Adrenal gland (tissue), 12 donors: ENCODE data around the gene KHDRBS2. TPM values are rescaled to one million over a fixed set of nuclear protein-coding genes. Genes with fewer than 3 reads are reported as not detected.

Experiments used
- DNase-seq, 7 donors: peaks; one replicate each; pipeline ENCODE4 v3.0.0-alpha.2; 2019 to 2020
- H3K27ac ChIP-seq, 5 donors: fragments of 200-600 bp; sonication (generic) in 4 of 5; 1 replicate in 3 of 5; 2 replicates in 2 of 5; pipeline versions ENCODE4 v1.5.1 to v1.8.0; 2016 to 2020; ENCODE audit warnings: mild to moderate bottlenecking in 1 of 5
- H3K27me3 ChIP-seq: fragments of 200-600 bp; 2 replicates; pipeline ENCODE4 v1.8.0; 2021
- H3K36me3 ChIP-seq, 2 donors: fragments of 200-600 bp; replicated peaks in 1 of 2; 1 replicate in 1 of 2; 2 replicates in 1 of 2; pipeline versions ENCODE4 v1.5.1 to v1.8.0; 2018 to 2022
- H3K4me1 ChIP-seq, 2 donors: fragments of 200-600 bp; replicated peaks in 1 of 2; 1 replicate in 1 of 2; 2 replicates in 1 of 2; pipeline versions ENCODE4 v1.5.1 to v1.8.0; 2018 to 2021
- H3K4me3 ChIP-seq, 4 donors: fragments of 200-600 bp; sonication (generic) in 3 of 4; one replicate each; pipeline ENCODE4 v1.5.1; 2016 to 2018
- H3K9me3 ChIP-seq, 3 donors: fragments of 200-600 bp; sonication (generic) in 1 of 3; replicated peaks in 1 of 3; 1 replicate in 2 of 3; 2 replicates in 1 of 3; pipeline versions ENCODE4 v1.5.1 to v1.8.0; 2016 to 2021
- CTCF ChIP-seq, 6 experiments: fragments of 450-650 bp in 4 of 6; fragments of 200-600 bp in 2 of 6; sonication (generic) in 1 of 6; IDR thresholded peaks; 1 replicate in 5 of 6; 2 replicates in 1 of 6; pipeline versions ENCODE4 v1.5.1 to v1.8.0; 2016 to 2021; ENCODE audit warnings: antibody characterized with exemption in 6 of 6, mild to moderate bottlenecking in 2 of 6, moderate library complexity in 1 of 6
- POLR2A ChIP-seq, 2 donors: fragments of 450-650 bp; IDR thresholded peaks; one replicate each; pipeline ENCODE4 v1.6.1; 2017; ENCODE audit warnings: antibody characterized with exemption in 2 of 2, mild to moderate bottlenecking in 2 of 2, moderate library complexity in 1 of 2
- WGBS, 4 donors: extraction: QIAGEN DNeasy Blood & Tissue Kit in 2 of 4; methylation state at CpG; one replicate each; pipeline versions ENCODE4 v1.1.5 to v1.1.7; 2013 to 2017; 5-methylcytosine and 5-hydroxymethylcytosine counted together
- intact Hi-C, 2 donors: fragments of 100-400 bp; cut with DNase I; formaldehyde crosslinking; loops; one replicate each; pipeline versions ENCODE4 v1.14.1 to v1.15.0; 2022 to 2023
- polyA plus RNA-seq, 3 donors: library from polyadenylated mRNA; stranded (reverse); fragments of 200-250 nt in 2 of 3; fragments of 350-450 nt in 1 of 3; fragmentation: Illumina TruSeq in 1 of 3; extraction: RNeasy Lipid Tissue Mini Kit (QIAGEN cat#74804) in 1 of 3; gene quantifications; one replicate each; pipeline ENCODE4 v1.2.3, GENCODE V29; 2013 to 2014
- total RNA-seq, 9 donors: library from RNA; depleted of rRNA in 4 of 9; stranded (reverse); fragments of >200 nt in 4 of 9; fragments of 120-200 nt in 1 of 9; fragmentation: NEBNext Ultra II Directional in 1 of 9; extraction: Animal tissue kit (Norgen Biotek cat#: 25700) in 1 of 9; gene quantifications; one replicate each; pipeline versions ENCODE4 v1.1.0 to v1.2.4, GENCODE V29; 2013 to 2023
- donor health status: healthy with polysubstance abuse.
- donor health status: Bipolar disorder and iron deficiency.
- donor health status: DM: yes; HTN: yes; CAD: no.
- donor health status: DM: no; HTN: no; CAD: no.
- donor health status: DM: no; HTN: no; CAD: no.
- donor health status: DM: yes; HTN: yes; CAD: no.

Gene KHDRBS2
- total and polyA plus RNA-seq, 12 donors, result 0.42 to 4.7 (median 1.9) TPM

GRCh38 chr6:62298745-62299392 lies 12.8 kb upstream of the KHDRBS2 start:
- Histone ChIP-seq H3K4me1 (no peaks in the 10 kb centered on the region), H3K9me3 (no peaks in the 10 kb centered on the region), H3K27ac (no peak overlapping the region), H3K36me3 (no peaks in the 10 kb centered on the region), H3K27me3 (no peaks in the 10 kb centered on the region), H3K4me3 (no peak overlapping the region)
- TF ChIP-seq CTCF (IDR thresholded peaks at IDR 0.05), result no peak
- no peak for TF ChIP-seq POLR2A (IDR thresholded peaks at IDR 0.05)
- intact Hi-C loops, result no loop called here
- WGBS, 4 donors, result 57 to 67% (median 63%) methylated on average over 3 of the region's 3 CpGs
- DNase-seq, result no peak

GRCh38 chr6:62296541-62296940 lies 10.5 kb upstream of the KHDRBS2 start:
- DNase-seq, result no peak
- H3K27me3 ChIP-seq, result no peaks in the 10 kb centered on the region
- no peaks in the 10 kb centered on the region for H3K9me3 ChIP-seq
- intact Hi-C loops, result no loop called here
- TF ChIP-seq POLR2A (IDR thresholded peaks at IDR 0.05) (no peak), CTCF (IDR thresholded peaks at IDR 0.05) (no peak)
- no peak overlapping the region for H3K27ac ChIP-seq
- 74 to 91% (median 78%) methylated on average over 1 of the region's 1 CpG for WGBS, 4 donors
- no peaks in the 10 kb centered on the region for H3K4me1 ChIP-seq
- H3K36me3 ChIP-seq, result no peaks in the 10 kb centered on the region
- no peak overlapping the region for H3K4me3 ChIP-seq

GRCh38 chr6:62288974-62289373 lies 2.9 kb upstream of the KHDRBS2 start:
- no peaks in the 10 kb centered on the region for H3K9me3 ChIP-seq
- no peaks in the 10 kb centered on the region for H3K36me3 ChIP-seq
- TF ChIP-seq CTCF (IDR thresholded peaks at IDR 0.05) (no peak), POLR2A (IDR thresholded peaks at IDR 0.05) (no peak)
- H3K27me3 ChIP-seq, result no peaks in the 10 kb centered on the region
- WGBS, 4 donors, result 47 to 60% (median 55%) methylated on average over 1 of the region's 1 CpG
- H3K27ac ChIP-seq, result no peak overlapping the region
- no peaks in the 10 kb centered on the region for H3K4me1 ChIP-seq
- H3K4me3 ChIP-seq, result no peak overlapping the region
- no peak for DNase-seq
- intact Hi-C loops, result loop anchor here in 1 of 2 donors (10.0 kb wide), 1 partner anchor 484 kb away; no protein-coding TSS in a partner anchor

GRCh38 chr6:62288562-62288961 lies 2.5 kb upstream of the KHDRBS2 start:
- H3K4me3 ChIP-seq, result no peak overlapping the region
- H3K9me3 ChIP-seq, result no peaks in the 10 kb centered on the region
- no peaks in the 10 kb centered on the region for H3K27me3 ChIP-seq
- H3K27ac ChIP-seq, result no peak overlapping the region
- no peaks in the 10 kb centered on the region for H3K36me3 ChIP-seq
- intact Hi-C loops, result loop anchor here in 1 of 2 donors (10.0 kb wide), 1 partner anchor 484 kb away; no protein-coding TSS in a partner anchor
- H3K4me1 ChIP-seq, result no peaks in the 10 kb centered on the region
- DNase-seq, result no peak
- WGBS, 4 donors, result 59 to 75% (median 60%) methylated on average over 2 of the region's 2 CpGs
- TF ChIP-seq POLR2A (IDR thresholded peaks at IDR 0.05), result no peak
- TF ChIP-seq CTCF (IDR thresholded peaks at IDR 0.05), result no peak
